HepG2 (cell line): ENCODE data around the gene CCDC9B. TPM values are rescaled to one million over a fixed set of nuclear protein-coding genes. Genes with fewer than 3 reads are reported as not detected.

Source experiments
- FOXC1 ChIP-seq: sonication (generic); formaldehyde crosslinking; IDR thresholded peaks from 2 replicates; pipeline ENCODE4 v1.8.0; 2022; ENCODE audit warnings: mild to moderate bottlenecking, missing genetic modification reagents, borderline replicate concordance
- HNRNPLL ChIP-seq: fragments of 200-400 bp; formaldehyde crosslinking; IDR thresholded peaks from 2 replicates; pipeline ENCODE4 v1.6.1; 2017; ENCODE audit warnings: mild to moderate bottlenecking, low read depth, low read length; ENCODE audit not compliant: poor library complexity, severe bottlenecking
- JUND ChIP-seq: sonication (generic); formaldehyde crosslinking; IDR thresholded peaks from 2 replicates; pipeline ENCODE4 v1.8.0; 2022; ENCODE audit warnings: mild to moderate bottlenecking, missing genetic modification reagents
- KLF16 ChIP-seq, 2 experiments: sonication (generic) in 1 of 2; formaldehyde crosslinking in 1 of 2; IDR thresholded peaks; 2 replicates each; pipeline versions ENCODE4 v1.6.1 to v1.8.0; 2016 to 2023; ENCODE audit warnings: missing genetic modification reagents in 2 of 2, missing compliant biosample characterization in 1 of 2
- POLR2AphosphoS2 ChIP-seq: IDR thresholded peaks from 2 replicates; pipeline ENCODE4 v1.6.1; 2011; ENCODE audit warnings: low read depth, low read length, improper control_type of control experiment
- RARG ChIP-seq: sonication (generic); formaldehyde crosslinking; IDR thresholded peaks from 2 replicates; pipeline ENCODE4 v1.4.0; 2020; ENCODE audit warnings: low read depth, mild to moderate bottlenecking, missing genetic modification reagents
- SALL1 ChIP-seq: sonication (generic); formaldehyde crosslinking; IDR thresholded peaks from 2 replicates; pipeline ENCODE4 v1.8.0; 2022; ENCODE audit warnings: mild to moderate bottlenecking, missing genetic modification reagents
- XRCC5 ChIP-seq: fragments of 200-400 bp; formaldehyde crosslinking; optimal IDR thresholded peaks from 2 replicates; pipeline ENCODE3; 2017; ENCODE audit warnings: mild to moderate bottlenecking, low read length
- ZFY ChIP-seq: sonication (generic); formaldehyde crosslinking; IDR thresholded peaks from 2 replicates; pipeline ENCODE4 v1.4.0; 2020; ENCODE audit warnings: missing genetic modification reagents
- ZMYM2 ChIP-seq: sonication (generic); formaldehyde crosslinking; IDR thresholded peaks from 2 replicates; pipeline ENCODE4 v1.8.0; 2022; ENCODE audit warnings: mild to moderate bottlenecking, missing genetic modification reagents
- ZNF329 ChIP-seq: sonication (generic); formaldehyde crosslinking; IDR thresholded peaks from 2 replicates; pipeline ENCODE4 v1.9.0; 2021; ENCODE audit warnings: low read depth, mild to moderate bottlenecking, missing genetic modification reagents
- ZNF34 ChIP-seq: sonication (generic); formaldehyde crosslinking; IDR thresholded peaks from 2 replicates; pipeline ENCODE4 v1.4.0; 2020; ENCODE audit warnings: mild to moderate bottlenecking, missing genetic modification reagents, borderline replicate concordance
- ZNF589 ChIP-seq: sonication (generic); formaldehyde crosslinking; conservative IDR thresholded peaks from 2 replicates; pipeline ENCODE4 v1.8.0; 2022; ENCODE audit warnings: mild to moderate bottlenecking, moderate library complexity, missing genetic modification reagents
- ZNF773 ChIP-seq: sonication (generic); formaldehyde crosslinking; IDR thresholded peaks from 2 replicates; pipeline ENCODE4 v1.4.0; 2020; ENCODE audit warnings: missing genetic modification reagents, borderline replicate concordance
- polyA plus RNA-seq, 8 experiments: library from polyadenylated mRNA; depleted of rRNA in 3 of 8; stranded (reverse) in 7 of 8; unstranded in 1 of 8; fragments of >200 nt; fragmentation: Illumina TruSeq in 4 of 8; extraction: Trizol in 4 of 8; gene quantifications; 2 replicates each; pipeline versions ENCODE4 v1.2.1 to v1.2.3, GENCODE V29; 2011 to 2016; ENCODE audit warnings: low read depth in 4 of 8, missing spikeins in 1 of 8, mixed read lengths in 1 of 8; ENCODE audit not compliant: insufficient read depth in 1 of 8
- total RNA-seq, 5 experiments: library from RNA; depleted of rRNA; stranded (reverse); fragments of >200 nt; fragmentation: Illumina TruSeq; extraction: Trizol; gene quantifications; 2 replicates each; pipeline ENCODE4 v1.2.3, GENCODE V29; 2016; ENCODE audit warnings: low read depth in 1 of 5
- TF ChIP-seq, protein P1 (sequence below): sonication (generic); formaldehyde crosslinking; IDR thresholded peaks from 2 replicates; pipeline ENCODE4 v1.4.0; 2020; ENCODE audit warnings: missing genetic modification reagents, borderline replicate concordance
- TF ChIP-seq, protein P2 (sequence below): sonication (generic); formaldehyde crosslinking; IDR thresholded peaks from 2 replicates; pipeline ENCODE4 v1.5.0; 2020; ENCODE audit warnings: missing genetic modification reagents, mild to moderate bottlenecking, borderline replicate concordance
- TF ChIP-seq, protein P3 (sequence below): IDR thresholded peaks from 2 replicates; pipeline ENCODE4 v1.6.1; 2016
- TF ChIP-seq, protein P4 (sequence below): IDR thresholded peaks from 2 replicates; pipeline ENCODE4 v1.6.1; 2016; ENCODE audit warnings: missing biosample characterization, missing genetic modification reagents, low read depth
- TF ChIP-seq, protein P5 (sequence below): sonication (generic); formaldehyde crosslinking; IDR thresholded peaks from 2 replicates; pipeline ENCODE4 v1.4.0; 2020; ENCODE audit warnings: missing genetic modification reagents, borderline replicate concordance

The CCDC9B gene
- total and polyA plus RNA-seq, 2 of the 13 experiments (the other 11 are each of a cell fraction or from before 2014, with no cell fraction given): 0.98 to 1.6 TPM

DNA sequence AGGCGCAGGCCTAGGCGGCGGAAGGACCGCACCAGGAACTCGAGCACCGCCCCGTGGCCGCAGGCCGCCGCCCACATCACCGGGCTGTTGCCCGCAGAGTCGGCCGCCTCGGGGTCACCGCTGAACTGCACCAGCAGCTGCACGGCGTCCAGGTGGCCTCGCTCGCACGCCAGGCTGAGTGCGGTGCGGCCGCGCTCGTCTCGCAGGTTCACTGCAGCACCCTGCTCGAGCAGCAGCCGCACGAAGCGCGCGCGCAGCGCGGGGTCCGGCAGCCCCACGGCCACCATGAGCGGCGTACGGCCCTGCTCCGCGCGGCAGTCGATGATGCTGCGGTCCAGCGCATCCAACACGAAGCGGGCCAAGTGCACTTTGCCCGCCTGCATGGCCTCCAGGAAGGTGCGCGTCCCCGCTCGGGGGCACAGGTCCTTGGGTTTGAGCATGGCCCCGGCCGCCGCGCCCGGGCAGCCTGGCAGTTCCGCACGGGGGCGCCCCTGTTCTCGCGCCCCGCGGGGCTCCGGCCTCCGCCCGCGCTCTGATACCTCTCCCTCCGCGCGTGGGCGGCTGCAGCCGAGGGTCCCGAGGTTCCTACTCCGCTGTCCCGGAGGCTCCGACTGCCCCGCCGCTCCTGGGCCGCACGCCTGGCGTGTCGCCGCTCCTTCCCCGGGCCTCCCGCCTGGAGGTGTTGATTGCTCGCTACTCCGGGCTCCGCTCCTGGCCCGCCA, 58.4 kb downstream of the CCDC9B start (continued):
- TF ChIP-seq ZFY (CRISPR knock-in tag) (peak; percentile 58), FOXC1 (CRISPR knock-in tag) (0 out of 2 replicates have a peak, but pooled peaks have one; percentile 24), POLR2AphosphoS2 (no peak), ZNF34 (CRISPR knock-in tag) (no peak), XRCC5 (peak; percentile 40), ZNF589 (CRISPR knock-in tag) (no peak), KLF16 (CRISPR knock-in tag; IDR thresholded peaks at IDR 0.05) (no peak), SALL1 (CRISPR knock-in tag) (peak; percentile 25; the same call in 1 of the 2 replicates), ZNF329 (CRISPR knock-in tag) (0 out of 2 replicates have a peak, but pooled peaks have one; percentile 35), ZMYM2 (CRISPR knock-in tag) (no peak), ZNF773 (peak; percentile 62; the same call in 1 of the 2 replicates), RARG (CRISPR knock-in tag) (no peak), JUND (CRISPR knock-in tag) (no peak), HNRNPLL (peak; percentile 52)
- TF ChIP-seq, protein P1, sequence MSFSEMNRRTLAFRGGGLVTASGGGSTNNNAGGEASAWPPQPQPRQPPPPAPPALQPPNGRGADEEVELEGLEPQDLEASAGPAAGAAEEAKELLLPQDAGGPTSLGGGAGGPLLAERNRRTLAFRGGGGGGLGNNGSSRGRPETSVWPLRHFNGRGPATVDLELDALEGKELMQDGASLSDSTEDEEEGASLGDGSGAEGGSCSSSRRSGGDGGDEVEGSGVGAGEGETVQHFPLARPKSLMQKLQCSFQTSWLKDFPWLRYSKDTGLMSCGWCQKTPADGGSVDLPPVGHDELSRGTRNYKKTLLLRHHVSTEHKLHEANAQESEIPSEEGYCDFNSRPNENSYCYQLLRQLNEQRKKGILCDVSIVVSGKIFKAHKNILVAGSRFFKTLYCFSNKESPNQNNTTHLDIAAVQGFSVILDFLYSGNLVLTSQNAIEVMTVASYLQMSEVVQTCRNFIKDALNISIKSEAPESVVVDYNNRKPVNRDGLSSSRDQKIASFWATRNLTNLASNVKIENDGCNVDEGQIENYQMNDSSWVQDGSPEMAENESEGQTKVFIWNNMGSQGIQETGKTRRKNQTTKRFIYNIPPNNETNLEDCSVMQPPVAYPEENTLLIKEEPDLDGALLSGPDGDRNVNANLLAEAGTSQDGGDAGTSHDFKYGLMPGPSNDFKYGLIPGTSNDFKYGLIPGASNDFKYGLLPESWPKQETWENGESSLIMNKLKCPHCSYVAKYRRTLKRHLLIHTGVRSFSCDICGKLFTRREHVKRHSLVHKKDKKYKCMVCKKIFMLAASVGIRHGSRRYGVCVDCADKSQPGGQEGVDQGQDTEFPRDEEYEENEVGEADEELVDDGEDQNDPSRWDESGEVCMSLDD (CRISPR knock-in tag): no peak
- TF ChIP-seq, protein P2, sequence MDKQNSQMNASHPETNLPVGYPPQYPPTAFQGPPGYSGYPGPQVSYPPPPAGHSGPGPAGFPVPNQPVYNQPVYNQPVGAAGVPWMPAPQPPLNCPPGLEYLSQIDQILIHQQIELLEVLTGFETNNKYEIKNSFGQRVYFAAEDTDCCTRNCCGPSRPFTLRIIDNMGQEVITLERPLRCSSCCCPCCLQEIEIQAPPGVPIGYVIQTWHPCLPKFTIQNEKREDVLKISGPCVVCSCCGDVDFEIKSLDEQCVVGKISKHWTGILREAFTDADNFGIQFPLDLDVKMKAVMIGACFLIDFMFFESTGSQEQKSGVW (CRISPR knock-in tag): no peak
- TF ChIP-seq, protein P3, sequence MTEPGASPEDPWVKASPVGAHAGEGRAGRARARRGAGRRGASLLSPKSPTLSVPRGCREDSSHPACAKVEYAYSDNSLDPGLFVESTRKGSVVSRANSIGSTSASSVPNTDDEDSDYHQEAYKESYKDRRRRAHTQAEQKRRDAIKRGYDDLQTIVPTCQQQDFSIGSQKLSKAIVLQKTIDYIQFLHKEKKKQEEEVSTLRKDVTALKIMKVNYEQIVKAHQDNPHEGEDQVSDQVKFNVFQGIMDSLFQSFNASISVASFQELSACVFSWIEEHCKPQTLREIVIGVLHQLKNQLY (CRISPR knock-in tag): no peak
- TF ChIP-seq, protein P4, sequence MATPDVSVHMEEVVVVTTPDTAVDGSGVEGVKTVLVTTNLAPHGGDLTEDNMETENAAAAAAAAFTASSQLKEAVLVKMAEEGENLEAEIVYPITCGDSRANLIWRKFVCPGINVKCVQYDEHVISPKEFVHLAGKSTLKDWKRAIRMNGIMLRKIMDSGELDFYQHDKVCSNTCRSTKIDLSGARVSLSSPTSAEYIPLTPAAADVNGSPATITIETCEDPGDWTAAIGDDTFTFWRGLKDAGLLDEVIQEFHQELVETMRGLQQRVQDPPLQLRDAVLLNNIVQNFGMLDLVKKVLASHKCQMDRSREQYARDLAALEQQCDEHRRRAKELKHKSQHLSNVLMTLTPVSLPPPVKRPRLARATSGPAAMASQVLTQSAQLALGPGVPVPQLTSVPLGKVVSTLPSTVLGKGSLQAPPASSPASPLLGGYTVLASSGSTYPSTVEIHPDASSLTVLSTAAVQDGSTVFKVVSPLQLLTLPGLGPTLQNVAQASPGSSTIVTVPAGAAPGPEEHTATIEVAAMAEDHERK: no peak
- TF ChIP-seq, protein P5, sequence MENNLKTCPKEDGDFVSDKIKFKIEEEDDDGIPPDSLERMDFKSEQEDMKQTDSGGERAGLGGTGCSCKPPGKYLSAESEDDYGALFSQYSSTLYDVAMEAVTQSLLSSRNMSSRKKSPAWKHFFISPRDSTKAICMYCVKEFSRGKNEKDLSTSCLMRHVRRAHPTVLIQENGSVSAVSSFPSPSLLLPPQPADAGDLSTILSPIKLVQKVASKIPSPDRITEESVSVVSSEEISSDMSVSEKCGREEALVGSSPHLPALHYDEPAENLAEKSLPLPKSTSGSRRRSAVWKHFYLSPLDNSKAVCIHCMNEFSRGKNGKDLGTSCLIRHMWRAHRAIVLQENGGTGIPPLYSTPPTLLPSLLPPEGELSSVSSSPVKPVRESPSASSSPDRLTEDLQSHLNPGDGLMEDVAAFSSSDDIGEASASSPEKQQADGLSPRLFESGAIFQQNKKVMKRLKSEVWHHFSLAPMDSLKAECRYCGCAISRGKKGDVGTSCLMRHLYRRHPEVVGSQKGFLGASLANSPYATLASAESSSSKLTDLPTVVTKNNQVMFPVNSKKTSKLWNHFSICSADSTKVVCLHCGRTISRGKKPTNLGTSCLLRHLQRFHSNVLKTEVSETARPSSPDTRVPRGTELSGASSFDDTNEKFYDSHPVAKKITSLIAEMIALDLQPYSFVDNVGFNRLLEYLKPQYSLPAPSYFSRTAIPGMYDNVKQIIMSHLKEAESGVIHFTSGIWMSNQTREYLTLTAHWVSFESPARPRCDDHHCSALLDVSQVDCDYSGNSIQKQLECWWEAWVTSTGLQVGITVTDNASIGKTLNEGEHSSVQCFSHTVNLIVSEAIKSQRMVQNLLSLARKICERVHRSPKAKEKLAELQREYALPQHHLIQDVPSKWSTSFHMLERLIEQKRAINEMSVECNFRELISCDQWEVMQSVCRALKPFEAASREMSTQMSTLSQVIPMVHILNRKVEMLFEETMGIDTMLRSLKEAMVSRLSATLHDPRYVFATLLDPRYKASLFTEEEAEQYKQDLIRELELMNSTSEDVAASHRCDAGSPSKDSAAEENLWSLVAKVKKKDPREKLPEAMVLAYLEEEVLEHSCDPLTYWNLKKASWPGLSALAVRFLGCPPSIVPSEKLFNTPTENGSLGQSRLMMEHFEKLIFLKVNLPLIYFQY (CRISPR knock-in tag): no peak
